H1 (cell line): ENCODE results near the gene COL25A1. TPM values are rescaled to one million over a fixed set of nuclear protein-coding genes. Genes with fewer than 3 reads are reported as not detected.

Experiments
- CTCF ChIA-PET: fragments of 300-600 bp; sonication (Branson Sonifier 250); formaldehyde crosslinking; loops from one replicate; lab custom pipeline; 2021; ENCODE audit not compliant: partially characterized antibody; lab: Charles Lee
- POLR2A ChIA-PET: fragments of 300-600 bp; sonication (Branson Sonifier 250); formaldehyde crosslinking; loops from one replicate; lab custom pipeline; 2021; ENCODE audit warnings: inconsistent platforms; ENCODE audit not compliant: partially characterized antibody; lab: Charles Lee
- DNase-seq, 2 experiments: peaks; one replicate each; pipeline versions ENCODE4 v3.0.0 to v3.0.0-alpha.2; 2010 to 2022; ENCODE audit warnings: low spot score in 2 of 2, low read depth in 1 of 2, mixed read lengths in 1 of 2
- FAIRE-seq: peaks from 2 replicates; lab custom pipeline; 2011; peaks lifted over from hg19 to GRCh38; lab: Jason Lieb, UNC
- H2AFZ ChIP-seq: 2 replicates; pipeline ENCODE4 v1.8.1; 2012; ENCODE audit warnings: low read length, inconsistent platforms
- H2AK5ac ChIP-seq: 2 replicates; pipeline ENCODE4 v1.6.1; 2013; ENCODE audit warnings: low read depth, low read length
- H2BK120ac ChIP-seq: replicated peaks from 2 replicates; pipeline ENCODE3; 2013; ENCODE audit warnings: low read depth, low read length, inconsistent platforms
- H2BK12ac ChIP-seq: 2 replicates; pipeline ENCODE4 v1.6.1; 2013; ENCODE audit warnings: low read depth, low read length
- H2BK15ac ChIP-seq: 2 replicates; pipeline ENCODE4 v1.6.1; 2013; ENCODE audit warnings: low read length
- H2BK20ac ChIP-seq: 2 replicates; pipeline ENCODE4 v1.6.1; 2013; ENCODE audit warnings: low read length
- H2BK5ac ChIP-seq: 2 replicates; pipeline ENCODE4 v1.6.1; 2013; ENCODE audit warnings: low read depth, low read length
- H3K14ac ChIP-seq: 2 replicates; pipeline ENCODE4 v1.6.1; 2013; ENCODE audit warnings: inconsistent platforms; ENCODE audit not compliant: insufficient read length
- H3K18ac ChIP-seq: 2 replicates; pipeline ENCODE4 v1.6.1; 2013; ENCODE audit warnings: low read length; ENCODE audit errors: extremely low read depth
- H3K23ac ChIP-seq: 2 replicates; pipeline ENCODE4 v1.6.1; 2013; ENCODE audit warnings: inconsistent platforms; ENCODE audit not compliant: insufficient read length
- H3K23me2 ChIP-seq: 2 replicates; pipeline ENCODE4 v1.6.1; 2013; ENCODE audit warnings: low read depth, low read length
- H3K27ac ChIP-seq: 2 replicates; pipeline ENCODE4 v1.6.1; 2011; ENCODE audit warnings: low read depth, low read length, inconsistent platforms
- H3K27me3 ChIP-seq, 4 experiments: replicated peaks in 1 of 4; 1 replicate in 1 of 4; 2 replicates in 3 of 4; pipeline versions ENCODE4 v1.6.1 to v1.8.1; 2011 to 2013; ENCODE audit warnings: low read length in 3 of 4, mild to moderate bottlenecking in 3 of 4, inconsistent platforms in 2 of 4, mixed read lengths in 2 of 4, moderate library complexity in 1 of 4; ENCODE audit not compliant: control insufficient read depth in 3 of 4, insufficient read depth in 3 of 4; ENCODE audit errors: extremely low read depth in 1 of 4
- H3K36me3 ChIP-seq, 4 experiments: 2 replicates each; pipeline versions ENCODE4 v1.6.1 to v1.8.1; 2011 to 2013; ENCODE audit warnings: mild to moderate bottlenecking in 4 of 4, low read length in 3 of 4, moderate library complexity in 2 of 4, control low read depth in 1 of 4, inconsistent platforms in 1 of 4; ENCODE audit not compliant: insufficient read depth in 4 of 4, control insufficient read depth in 2 of 4
- H3K4ac ChIP-seq: replicated peaks from 2 replicates; pipeline ENCODE3; 2013; ENCODE audit warnings: low read length, low read depth, mixed read lengths, inconsistent platforms; ENCODE audit not compliant: insufficient read length
- H3K4me1 ChIP-seq, 4 experiments: replicated peaks in 1 of 4; 1 replicate in 1 of 4; 2 replicates in 3 of 4; pipeline versions ENCODE4 v1.6.1 to v1.8.1; 2011 to 2013; ENCODE audit warnings: low read length in 3 of 4, inconsistent platforms in 2 of 4, mixed read lengths in 1 of 4; ENCODE audit not compliant: insufficient read depth in 4 of 4, control insufficient read depth in 3 of 4
- H3K4me2 ChIP-seq, 2 experiments: 2 replicates each; pipeline versions ENCODE4 v1.6.1 to v1.8.1; 2011 to 2013; ENCODE audit warnings: low read depth in 2 of 2, low read length in 2 of 2, control low read depth in 1 of 2, inconsistent platforms in 1 of 2, mild to moderate bottlenecking in 1 of 2; ENCODE audit not compliant: insufficient read depth in 1 of 2
- H3K4me3 ChIP-seq, 4 experiments: fragments of 200-600, 300-600 bp in 1 of 4; sonication (generic), shearing (Covaris generic), sonication (Bioruptor Twin) in 1 of 4; 2 replicates each; pipeline versions ENCODE4 v1.5.1 to v1.8.1; 2011 to 2016; ENCODE audit warnings: low read length in 4 of 4, low read depth in 3 of 4, control low read depth in 2 of 4, inconsistent platforms in 2 of 4, mild to moderate bottlenecking in 2 of 4, mixed read lengths in 1 of 4, moderate library complexity in 1 of 4; ENCODE audit not compliant: insufficient read depth in 2 of 4; ENCODE audit errors: extremely low read depth in 1 of 4
- H3K56ac ChIP-seq: replicated peaks from 2 replicates; pipeline ENCODE3; 2013; ENCODE audit warnings: low read depth, mild to moderate bottlenecking, mixed read lengths, low read length, inconsistent platforms; ENCODE audit not compliant: insufficient read length
- H3K79me1 ChIP-seq: 2 replicates; pipeline ENCODE4 v1.6.1; 2013; ENCODE audit warnings: low read depth, low read length, control low read depth
- H3K79me2 ChIP-seq, 2 experiments: 2 replicates each; pipeline versions ENCODE4 v1.6.1 to v1.8.1; 2012 to 2013; ENCODE audit warnings: low read length in 2 of 2, mild to moderate bottlenecking in 2 of 2, inconsistent platforms in 1 of 2; ENCODE audit not compliant: insufficient read depth in 2 of 2, control insufficient read depth in 1 of 2
- H3K9ac ChIP-seq, 4 experiments: replicated peaks in 1 of 4; 1 replicate in 1 of 4; 2 replicates in 3 of 4; pipeline versions ENCODE4 v1.6.1 to v1.8.1; 2011 to 2013; ENCODE audit warnings: low read depth in 3 of 4, low read length in 3 of 4, control low read depth in 2 of 4, mild to moderate bottlenecking in 2 of 4, moderate library complexity in 2 of 4, inconsistent platforms in 1 of 4; ENCODE audit errors: extremely low read depth in 1 of 4
- H3K9me3 ChIP-seq, 2 experiments: 2 replicates each; pipeline versions ENCODE4 v1.6.1 to v1.8.1; 2012 to 2013; ENCODE audit warnings: mild to moderate bottlenecking in 2 of 2, moderate library complexity in 2 of 2, control low read depth in 1 of 2, inconsistent platforms in 1 of 2, low read depth in 1 of 2, low read length in 1 of 2, mixed read lengths in 1 of 2; ENCODE audit not compliant: insufficient read depth in 2 of 2
- H4K20me1 ChIP-seq, 2 experiments: replicated peaks in 1 of 2; 2 replicates each; pipeline versions ENCODE3 to v1.8.1; 2011 to 2013; ENCODE audit warnings: inconsistent platforms in 2 of 2, low read length in 2 of 2, mild to moderate bottlenecking in 1 of 2; ENCODE audit not compliant: insufficient read depth in 2 of 2, control insufficient read depth in 1 of 2
- H4K5ac ChIP-seq: 2 replicates; pipeline ENCODE4 v1.6.1; 2013; ENCODE audit warnings: low read length, low read depth, mixed read lengths, inconsistent platforms; ENCODE audit not compliant: insufficient read length
- H4K8ac ChIP-seq: 2 replicates; pipeline ENCODE4 v1.8.0; 2013; ENCODE audit warnings: mild to moderate bottlenecking, moderate library complexity, low read length, inconsistent platforms; ENCODE audit not compliant: insufficient read depth; ENCODE audit errors: extremely low read depth
- H4K91ac ChIP-seq: replicated peaks from 2 replicates; pipeline ENCODE3; 2013; ENCODE audit warnings: low read length, mixed read lengths, inconsistent platforms; ENCODE audit not compliant: insufficient read length
- BACH1 ChIP-seq: IDR thresholded peaks from 2 replicates; pipeline ENCODE4 v1.6.1; 2012; ENCODE audit warnings: low read length, improper control_type of control experiment
- RFX5 ChIP-seq: IDR thresholded peaks from 2 replicates; pipeline ENCODE4 v1.6.1; 2011; ENCODE audit warnings: low read depth, low read length, improper control_type of control experiment, borderline replicate concordance
- SIN3A ChIP-seq, 2 experiments: IDR thresholded peaks in 1 of 2; conservative IDR thresholded peaks in 1 of 2; 2 replicates each; pipeline ENCODE4 v1.6.1; 2011 to 2012; ENCODE audit warnings: low read length in 2 of 2, improper control_type of control experiment in 1 of 2, low read depth in 1 of 2, mild to moderate bottlenecking in 1 of 2
- SP4 ChIP-seq: IDR thresholded peaks from 2 replicates; pipeline ENCODE4 v1.6.1; 2012; ENCODE audit warnings: low read length, inconsistent platforms
- WGBS, 2 experiments: shearing (Covaris generic) in 1 of 2; methylation state at CpG; one replicate each; pipeline versions ENCODE4 v1.1.6 to v1.1.7; 2013 to 2015; ENCODE audit warnings: low lambda C conversion rate in 2 of 2, mixed read lengths in 2 of 2, inconsistent platforms in 1 of 2, low coverage in 1 of 2, missing lambda C conversion rate in 1 of 2; ENCODE audit not compliant: insufficient replicate concordance in 2 of 2, insufficient coverage in 1 of 2, insufficient read length in 1 of 2; ENCODE audit errors: extremely low coverage in 1 of 2, missing lambda C conversion rate in 1 of 2; 5-methylcytosine and 5-hydroxymethylcytosine counted together
- polyA plus RNA-seq, 7 experiments: library from polyadenylated mRNA; depleted of rRNA in 3 of 7; stranded (reverse) in 5 of 7; unstranded in 2 of 7; fragments of >200 nt in 5 of 7; fragments of 200-250 nt in 2 of 7; gene quantifications; 1 replicate in 5 of 7; 2 replicates in 1 of 7; 4 replicates in 1 of 7; pipeline versions ENCODE4 v1.2.1 to v1.2.3, GENCODE V29; 2011 to 2013; ENCODE audit warnings: missing spikeins in 2 of 7, mixed read lengths in 2 of 7
- total RNA-seq: library from RNA; stranded (reverse); fragmentation: NEBNext Ultra II Directional; extraction: Animal tissue kit (Norgen Biotek cat#: 25700); gene quantifications from 2 replicates; pipeline ENCODE4 v1.2.1, GENCODE V29; 2021

COL25A1 gene
- total and polyA plus RNA-seq, 2 of the 8 experiments (the other 6 are each of a cell fraction or from before 2014, with no cell fraction given): 1.1 to 8.3 TPM

DNA sequence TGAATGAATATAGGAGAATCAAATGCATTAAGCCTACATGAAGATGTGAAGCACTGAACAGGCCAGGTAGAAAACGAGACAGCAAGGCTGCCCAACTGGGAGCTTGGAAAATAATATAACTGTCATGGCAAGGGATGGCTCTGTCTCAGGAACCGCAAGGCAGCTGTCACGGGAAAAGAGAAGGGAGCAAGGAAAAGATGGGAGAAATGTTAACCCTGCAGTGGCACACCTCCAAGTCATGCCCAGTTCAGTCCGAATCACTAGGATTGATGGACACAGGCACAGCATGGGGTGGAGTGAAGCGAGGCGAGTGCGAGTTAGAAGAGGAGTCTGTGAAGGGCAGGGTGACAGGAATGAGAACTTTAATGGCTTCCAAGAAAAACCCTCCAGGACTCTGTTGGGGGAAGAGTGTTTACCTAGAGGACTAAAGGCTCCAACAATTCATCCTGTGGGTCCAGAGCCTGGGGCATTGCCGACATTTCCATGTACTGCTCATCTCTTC is 395.5 kb downstream of the COL25A1 start:
- no peak overlapping the region for H3K4me3 ChIP-seq
- no peak overlapping the region for H2BK120ac ChIP-seq
- WGBS, 2 experiments: 90% methylated on average over 8 of the region's 8 CpGs; no CpG with 5 or more reads in 1 of the 2 experiments
- POLR2A ChIA-PET: no interaction called here
- no peak for TF ChIP-seq SIN3A (conservative IDR thresholded peaks at IDR 0.05 in 1 of 2, IDR thresholded peaks at IDR 0.05 in 1 of 2; ENCODE audit: low read depth in 1 of 2, low read length in 2 of 2)
- TF ChIP-seq BACH1: no peak
- TF ChIP-seq SP4: no peak
- TF ChIP-seq RFX5: no peak
- no peak overlapping the region for H3K56ac ChIP-seq
- H3K14ac ChIP-seq: no peak overlapping the region
- no peak overlapping the region for H3K23ac ChIP-seq
- no peak overlapping the region for H2BK5ac ChIP-seq
- no peak overlapping the region for H2BK20ac ChIP-seq
- H3K4me2 ChIP-seq: no peak overlapping the region
- no peak overlapping the region for H4K5ac ChIP-seq
- no peaks in the 10 kb centered on the region; the same call in 1 of the 2 replicates for H3K23me2 ChIP-seq
- H3K27ac ChIP-seq: no peak overlapping the region
- no peak overlapping the region for H2BK12ac ChIP-seq
- no peaks in the 10 kb centered on the region for H3K36me3 ChIP-seq
- no peak overlapping the region for H4K91ac ChIP-seq
- no peaks in the 10 kb centered on the region for H3K27me3 ChIP-seq
- H3K18ac ChIP-seq: no peak overlapping the region
- no peaks in the 10 kb centered on the region for H4K20me1 ChIP-seq
- H2AFZ ChIP-seq: no peak overlapping the region
- H3K79me2 ChIP-seq: no peaks in the 10 kb centered on the region
- peaks cover 0 to 2% (median 1%) of the 10 kb centered on the region in 4 experiments; a peak in 3 of 7 replicates for H3K4me1 ChIP-seq
- DNase-seq (no peak), FAIRE-seq (no peak)
- no peaks in the 10 kb centered on the region for H3K9me3 ChIP-seq
- CTCF ChIA-PET: interaction anchor here (0.5 kb wide), 1 partner anchor 103 kb away, joined by 3 read pairs; no protein-coding TSS in a partner anchor
- no peak overlapping the region for H4K8ac ChIP-seq
- H2BK15ac ChIP-seq: no peak overlapping the region
- no peaks in the 10 kb centered on the region for H3K79me1 ChIP-seq
- no peak overlapping the region for H3K9ac ChIP-seq
- no peak overlapping the region for H2AK5ac ChIP-seq
- H3K4ac ChIP-seq: no peak overlapping the region
